Stimulated activated memory B cell treated with anti-CD40 and anti-IgM and Interleukin-4, amounts not matched to agents 10 μg/mL and 1 μg/mL and 100 μg/mL, for 72 hours (primary cell): ENCODE data around the gene RHBDL3.

Source experiments
- ATAC-seq: fragments of 150-1000 bp; cut with Tn5 transposase; 2 replicates; pipeline ENCODE4 v1.10.0; 2021
- H3K27ac Mint-ChIP-seq: one replicate; pipeline ENCODE4 v1.8.0; 2022; ENCODE audit warnings: mild to moderate bottlenecking, mixed read lengths
- H3K27me3 Mint-ChIP-seq: one replicate; pipeline ENCODE4 v1.8.0; 2022; ENCODE audit warnings: mixed read lengths
- H3K36me3 Mint-ChIP-seq: one replicate; pipeline ENCODE4 v1.8.0; 2022; ENCODE audit warnings: mixed read lengths
- H3K4me1 Mint-ChIP-seq: one replicate; pipeline ENCODE4 v1.8.0; 2022; ENCODE audit warnings: mixed read lengths
- H3K4me3 Mint-ChIP-seq: one replicate; pipeline ENCODE4 v1.8.0; 2022; ENCODE audit warnings: mild to moderate bottlenecking, moderate library complexity, mixed read lengths
- H3K9me3 Mint-ChIP-seq: one replicate; pipeline ENCODE4 v1.8.0; 2022; ENCODE audit warnings: mixed read lengths

RHBDL3 gene, protein sequence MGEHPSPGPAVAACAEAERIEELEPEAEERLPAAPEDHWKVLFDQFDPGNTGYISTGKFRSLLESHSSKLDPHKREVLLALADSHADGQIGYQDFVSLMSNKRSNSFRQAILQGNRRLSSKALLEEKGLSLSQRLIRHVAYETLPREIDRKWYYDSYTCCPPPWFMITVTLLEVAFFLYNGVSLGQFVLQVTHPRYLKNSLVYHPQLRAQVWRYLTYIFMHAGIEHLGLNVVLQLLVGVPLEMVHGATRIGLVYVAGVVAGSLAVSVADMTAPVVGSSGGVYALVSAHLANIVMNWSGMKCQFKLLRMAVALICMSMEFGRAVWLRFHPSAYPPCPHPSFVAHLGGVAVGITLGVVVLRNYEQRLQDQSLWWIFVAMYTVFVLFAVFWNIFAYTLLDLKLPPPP

DNA sequence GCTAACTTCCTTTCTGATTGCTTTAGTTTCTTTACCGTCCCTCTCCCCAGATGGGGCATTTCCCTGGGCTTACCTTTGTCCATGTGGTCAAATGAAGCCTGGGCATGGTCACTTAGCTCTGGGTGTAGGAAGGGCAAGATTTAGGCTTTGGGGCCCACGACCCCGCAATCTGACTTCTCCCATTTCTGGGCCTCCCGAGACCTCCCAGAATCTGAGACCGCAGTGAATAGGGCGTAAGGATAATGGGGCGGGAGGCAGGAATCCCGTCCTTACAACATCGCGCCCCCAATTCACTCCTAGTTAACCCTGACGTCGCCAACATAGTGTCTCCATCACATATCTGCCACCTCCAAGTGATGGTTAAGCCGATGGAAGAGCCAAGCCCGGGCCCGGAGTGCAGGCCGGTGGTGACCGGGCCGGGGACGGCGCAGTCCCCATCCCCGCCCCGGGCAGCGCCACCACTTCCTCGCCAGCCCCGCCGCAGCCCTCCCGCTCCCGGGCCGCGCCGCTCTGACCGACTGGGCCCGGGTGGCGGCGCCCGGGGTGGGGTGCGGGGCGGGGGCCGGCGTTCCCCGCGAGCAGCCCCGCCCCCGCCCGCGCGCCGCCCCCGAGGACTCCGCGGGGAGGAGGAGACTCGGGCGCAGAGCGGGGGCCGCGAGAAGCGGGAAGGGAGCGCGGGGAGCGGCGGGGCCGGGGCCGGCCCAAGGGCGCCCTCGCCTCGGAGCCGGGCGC is at the start of gene RHBDL3:
Gene RHBDL3, plus strand, starts transcription at position 641 of the 732 bp plus-strand sequence. CDS start 358 bp downstream, outside the sequence.
- peaks cover 21% of the 10 kb centered on the region for H3K4me1 Mint-ChIP-seq
- H3K9me3 Mint-ChIP-seq: no peaks in the 10 kb centered on the region
- H3K27me3 Mint-ChIP-seq: peaks cover 73% of the 10 kb centered on the region
- ATAC-seq: no peak
- H3K4me3 Mint-ChIP-seq: peak within 1 kb of the TSS; percentile 70
- no peaks in the 10 kb centered on the region for H3K36me3 Mint-ChIP-seq
- peak within 1 kb of the TSS; percentile 12 for H3K27ac Mint-ChIP-seq

DNA sequence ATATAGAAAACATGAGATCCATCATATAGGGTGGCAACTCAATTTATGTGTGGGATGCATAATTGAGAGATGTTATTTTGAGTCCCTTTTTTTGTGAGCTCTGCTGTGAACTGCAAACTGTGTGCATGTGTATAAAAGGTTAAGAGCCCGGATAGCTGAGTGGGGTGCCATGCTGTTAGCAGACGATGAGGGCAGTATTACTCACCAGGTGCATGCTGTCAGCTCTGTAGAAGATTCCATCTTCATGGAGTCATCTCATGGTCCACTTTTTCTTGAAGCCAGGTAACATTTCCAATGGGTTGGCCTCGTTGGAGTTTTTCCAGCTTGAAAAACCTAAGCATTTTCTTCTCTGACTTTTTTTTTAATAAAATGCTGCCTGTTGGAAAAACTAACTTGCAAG is 43.0 kb upstream of the RHBDL3 start:
- H3K4me3 Mint-ChIP-seq: no peak overlapping the region
- no peaks in the 10 kb centered on the region for H3K9me3 Mint-ChIP-seq
- ATAC-seq: no peak
- no peaks in the 10 kb centered on the region for H3K36me3 Mint-ChIP-seq
- H3K4me1 Mint-ChIP-seq: peaks cover 38% of the 10 kb centered on the region
- H3K27me3 Mint-ChIP-seq: no peaks in the 10 kb centered on the region
- H3K27ac Mint-ChIP-seq: no peak overlapping the region

DNA sequence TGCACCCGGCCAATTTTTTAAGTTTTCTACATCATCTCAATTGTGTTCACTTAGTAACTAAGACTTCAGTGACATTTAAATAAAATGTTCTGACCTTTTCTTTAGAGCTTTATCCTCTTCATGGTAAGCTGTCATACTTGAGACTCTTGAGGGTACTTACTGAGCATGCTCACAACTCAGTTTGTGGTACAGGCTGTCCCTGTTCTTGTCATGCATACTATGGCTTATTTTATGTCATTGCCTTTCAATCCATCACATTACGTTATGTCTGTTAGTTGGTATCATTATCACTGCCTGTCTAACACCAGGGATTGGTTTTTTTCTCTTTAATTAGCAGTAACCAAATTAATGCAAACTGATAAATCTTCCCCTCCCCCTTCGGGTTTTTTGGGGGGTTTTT is 41.9 kb upstream of the RHBDL3 start:
- H3K9me3 Mint-ChIP-seq: no peaks in the 10 kb centered on the region
- H3K36me3 Mint-ChIP-seq: no peaks in the 10 kb centered on the region
- peak overlapping the region; percentile 62 for H3K27ac Mint-ChIP-seq
- H3K4me1 Mint-ChIP-seq: peaks cover 36% of the 10 kb centered on the region
- no peaks in the 10 kb centered on the region for H3K27me3 Mint-ChIP-seq
- ATAC-seq: peak; percentile 61
- H3K4me3 Mint-ChIP-seq: no peak overlapping the region

DNA sequence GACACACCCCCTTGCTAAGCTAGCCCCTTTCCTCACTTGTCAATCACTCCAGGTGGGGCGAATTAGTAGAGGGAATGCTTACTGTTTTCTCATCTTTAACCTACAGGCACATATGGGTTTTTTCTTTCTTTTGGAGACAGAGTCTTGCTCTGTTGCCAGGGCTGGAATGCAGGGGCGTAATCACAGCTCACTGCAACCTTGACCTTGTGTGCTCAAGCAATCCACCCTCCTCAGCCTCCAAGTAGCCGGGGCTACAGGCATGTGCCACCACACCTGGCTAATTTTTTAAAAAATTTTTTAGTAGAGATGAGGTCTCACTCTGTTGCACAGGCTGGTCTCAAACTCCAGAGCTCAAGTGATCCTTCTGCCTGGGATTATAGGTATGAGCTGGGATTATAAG is 38.7 kb upstream of the RHBDL3 start:
- ATAC-seq: no peak
- no peaks in the 10 kb centered on the region for H3K36me3 Mint-ChIP-seq
- peaks cover 8% of the 10 kb centered on the region for H3K4me1 Mint-ChIP-seq
- H3K27me3 Mint-ChIP-seq: no peaks in the 10 kb centered on the region
- no peaks in the 10 kb centered on the region for H3K9me3 Mint-ChIP-seq
- H3K27ac Mint-ChIP-seq: no peak overlapping the region
- H3K4me3 Mint-ChIP-seq: no peak overlapping the region

DNA sequence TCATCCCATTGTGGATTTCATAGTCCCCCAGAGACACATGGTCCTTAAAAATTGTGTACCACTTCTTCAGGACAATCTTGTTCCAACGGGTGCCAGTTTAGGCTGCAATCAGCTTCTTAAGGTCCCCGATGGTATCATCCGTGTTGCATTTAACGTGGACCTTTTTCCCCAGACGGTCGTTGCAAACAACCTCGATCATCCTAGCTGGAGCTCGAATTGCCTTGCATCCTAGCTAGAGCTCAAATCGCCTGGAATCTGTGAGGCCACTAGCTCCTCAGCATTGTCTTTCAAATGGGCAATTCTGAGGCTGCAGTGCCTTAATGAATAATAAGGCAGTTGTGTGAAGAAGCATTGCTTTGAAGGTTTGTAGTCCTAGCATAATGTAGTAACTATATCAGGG is 37.7 kb upstream of the RHBDL3 start:
- H3K36me3 Mint-ChIP-seq: no peaks in the 10 kb centered on the region
- peaks cover 8% of the 10 kb centered on the region for H3K4me1 Mint-ChIP-seq
- no peak overlapping the region for H3K4me3 Mint-ChIP-seq
- ATAC-seq: no peak
- no peaks in the 10 kb centered on the region for H3K27me3 Mint-ChIP-seq
- H3K9me3 Mint-ChIP-seq: no peaks in the 10 kb centered on the region
- H3K27ac Mint-ChIP-seq: no peak overlapping the region

DNA sequence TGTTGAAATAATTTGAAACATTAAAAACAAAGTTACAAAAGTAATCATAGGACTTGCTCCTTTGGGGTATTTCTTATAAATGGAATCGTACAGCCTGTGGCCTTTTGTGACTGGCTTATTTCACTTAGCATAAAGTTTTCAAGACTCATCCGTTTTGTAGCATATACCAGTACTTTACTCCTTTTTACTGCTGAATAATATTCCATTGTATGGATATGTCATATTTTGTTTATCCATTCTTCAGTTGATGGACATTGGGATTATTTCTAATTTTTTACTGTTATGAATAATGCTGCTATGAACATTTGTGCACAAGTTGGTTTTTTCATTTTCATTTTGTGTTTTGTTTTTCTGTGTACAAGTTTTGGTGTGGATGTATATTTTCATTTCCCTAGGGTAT is 30.0 kb upstream of the RHBDL3 start:
- no peaks in the 10 kb centered on the region for H3K4me1 Mint-ChIP-seq
- no peak overlapping the region for H3K27ac Mint-ChIP-seq
- no peaks in the 10 kb centered on the region for H3K27me3 Mint-ChIP-seq

DNA sequence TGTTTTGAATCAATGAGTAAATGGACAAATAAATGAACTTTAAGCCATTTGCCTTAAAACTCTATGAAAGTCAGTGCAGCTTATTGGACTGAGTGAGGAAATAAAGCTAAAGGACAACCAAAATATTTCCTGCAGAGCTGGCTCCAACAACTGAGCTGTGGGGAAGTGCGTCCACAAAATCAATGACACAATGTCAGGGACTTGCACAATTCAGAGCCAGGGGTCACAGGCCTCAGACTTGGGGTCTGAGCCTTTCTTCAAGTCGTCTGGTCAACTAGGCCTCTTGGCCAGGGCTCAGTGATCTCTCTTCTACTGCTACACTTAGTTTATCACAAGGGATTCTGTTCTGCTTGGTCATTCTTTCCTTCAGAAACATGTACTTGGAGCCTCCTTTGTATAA is 26.2 kb upstream of the RHBDL3 start:
- Mint-ChIP-seq H3K9me3 (no peaks in the 10 kb centered on the region), H3K27me3 (no peaks in the 10 kb centered on the region), H3K27ac (no peak overlapping the region), H3K36me3 (no peaks in the 10 kb centered on the region), H3K4me1 (no peaks in the 10 kb centered on the region), H3K4me3 (no peak overlapping the region)
- no peak for ATAC-seq

More for the DNA sequence above, 30.0 kb upstream of the RHBDL3 start:
- no peaks in the 10 kb centered on the region for H3K36me3 Mint-ChIP-seq
- H3K4me3 Mint-ChIP-seq: no peak overlapping the region
- no peaks in the 10 kb centered on the region for H3K9me3 Mint-ChIP-seq
- ATAC-seq: no peak

DNA sequence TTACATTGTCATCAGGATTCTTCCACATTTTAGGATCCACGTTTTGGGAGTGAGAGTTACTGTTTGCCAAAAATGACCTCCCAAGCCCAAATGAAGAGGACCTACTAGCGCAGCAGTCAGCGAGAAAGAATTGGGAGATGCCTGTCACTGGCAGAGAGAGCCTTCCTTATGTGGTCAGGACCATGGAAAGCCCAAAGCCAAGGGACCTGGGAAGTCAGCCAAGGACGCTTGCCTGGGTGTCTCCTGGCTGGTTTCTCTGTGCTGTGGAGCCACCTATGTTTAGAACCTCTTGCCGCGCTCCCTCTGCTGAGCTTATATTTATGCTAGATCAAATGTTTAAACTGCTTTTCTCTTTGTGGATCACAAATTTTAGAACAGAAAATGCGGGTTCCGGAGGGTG is 24.9 kb upstream of the RHBDL3 start:
- H3K36me3 Mint-ChIP-seq: no peaks in the 10 kb centered on the region
- H3K4me3 Mint-ChIP-seq: no peak overlapping the region
- no peak overlapping the region for H3K27ac Mint-ChIP-seq
- no peaks in the 10 kb centered on the region for H3K9me3 Mint-ChIP-seq
- no peaks in the 10 kb centered on the region for H3K27me3 Mint-ChIP-seq
- no peak for ATAC-seq
- no peaks in the 10 kb centered on the region for H3K4me1 Mint-ChIP-seq

DNA sequence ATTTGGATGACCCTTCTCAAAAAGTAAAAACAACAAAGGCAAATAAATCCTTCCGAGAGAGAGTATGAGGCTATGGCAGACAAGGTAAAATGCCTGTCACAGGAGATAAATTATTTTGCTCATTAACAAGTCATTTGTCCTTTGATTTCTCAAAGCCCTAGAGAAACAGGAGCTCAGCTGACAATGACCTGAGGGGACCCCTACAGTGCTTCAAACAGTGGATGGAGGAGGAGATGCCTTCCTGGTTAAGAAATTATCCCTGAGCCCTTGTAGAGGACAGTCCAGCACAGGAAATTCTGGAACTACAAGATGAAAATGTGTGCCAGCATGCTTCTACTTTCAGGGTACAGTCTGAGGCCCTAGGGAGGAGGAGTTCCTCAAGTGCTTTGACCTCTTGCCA is 24.0 kb upstream of the RHBDL3 start:
- no peak overlapping the region for H3K27ac Mint-ChIP-seq
- no peaks in the 10 kb centered on the region for H3K4me1 Mint-ChIP-seq
- no peaks in the 10 kb centered on the region for H3K36me3 Mint-ChIP-seq
- H3K9me3 Mint-ChIP-seq: no peaks in the 10 kb centered on the region
- no peaks in the 10 kb centered on the region for H3K27me3 Mint-ChIP-seq
- ATAC-seq: no peak
- no peak overlapping the region for H3K4me3 Mint-ChIP-seq

DNA sequence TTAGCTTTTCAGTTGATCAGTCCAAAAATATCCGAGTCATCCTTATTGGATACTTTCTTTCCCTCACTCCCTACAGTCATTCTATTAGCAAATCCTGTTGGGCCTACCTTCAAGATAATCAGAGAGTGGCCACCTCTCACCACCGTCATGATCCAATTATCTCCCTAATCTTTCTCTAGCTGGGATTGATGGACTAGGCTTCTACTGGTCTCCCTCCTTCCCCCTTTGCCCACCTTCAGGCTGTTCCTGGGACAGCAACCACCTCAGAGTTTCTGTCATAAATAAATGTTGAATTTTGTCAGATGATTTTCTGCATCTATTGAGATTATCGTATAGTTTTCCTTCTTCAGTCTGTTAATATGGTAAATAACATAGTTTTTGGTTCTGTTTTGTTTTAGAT is 16.2 kb upstream of the RHBDL3 start:
- ATAC-seq: no peak
- no peak overlapping the region for H3K4me3 Mint-ChIP-seq
- H3K4me1 Mint-ChIP-seq: no peaks in the 10 kb centered on the region
- H3K27ac Mint-ChIP-seq: no peak overlapping the region
- no peaks in the 10 kb centered on the region for H3K36me3 Mint-ChIP-seq
- no peaks in the 10 kb centered on the region for H3K9me3 Mint-ChIP-seq
- no peaks in the 10 kb centered on the region for H3K27me3 Mint-ChIP-seq

DNA sequence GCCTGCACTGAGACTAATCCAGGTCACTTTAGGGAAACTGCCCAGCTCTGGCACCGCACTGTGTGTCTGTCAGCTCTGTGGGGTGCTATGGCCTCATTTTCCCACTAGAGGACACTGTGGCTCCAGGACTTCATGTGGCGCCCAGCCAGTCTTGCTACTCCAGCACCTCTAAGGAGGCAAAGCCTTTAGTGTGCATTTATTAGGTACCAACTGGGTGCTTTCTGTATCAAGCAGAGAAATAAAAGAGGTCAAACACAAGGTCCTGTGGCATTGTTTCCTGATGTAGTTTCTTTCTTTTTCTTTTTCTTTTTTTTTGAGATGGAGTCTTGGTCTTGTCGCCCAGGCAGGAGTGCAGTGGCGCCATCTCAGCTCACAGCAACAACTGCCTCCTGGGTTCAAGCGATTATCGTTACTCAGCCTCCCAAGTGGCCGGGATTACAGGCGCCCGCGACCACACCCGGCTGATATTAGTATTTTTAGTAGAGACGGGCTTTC is 12.5 kb upstream of the RHBDL3 start:
- Mint-ChIP-seq H3K36me3 (no peaks in the 10 kb centered on the region), H3K27me3 (peaks cover 17% of the 10 kb centered on the region)

DNA sequence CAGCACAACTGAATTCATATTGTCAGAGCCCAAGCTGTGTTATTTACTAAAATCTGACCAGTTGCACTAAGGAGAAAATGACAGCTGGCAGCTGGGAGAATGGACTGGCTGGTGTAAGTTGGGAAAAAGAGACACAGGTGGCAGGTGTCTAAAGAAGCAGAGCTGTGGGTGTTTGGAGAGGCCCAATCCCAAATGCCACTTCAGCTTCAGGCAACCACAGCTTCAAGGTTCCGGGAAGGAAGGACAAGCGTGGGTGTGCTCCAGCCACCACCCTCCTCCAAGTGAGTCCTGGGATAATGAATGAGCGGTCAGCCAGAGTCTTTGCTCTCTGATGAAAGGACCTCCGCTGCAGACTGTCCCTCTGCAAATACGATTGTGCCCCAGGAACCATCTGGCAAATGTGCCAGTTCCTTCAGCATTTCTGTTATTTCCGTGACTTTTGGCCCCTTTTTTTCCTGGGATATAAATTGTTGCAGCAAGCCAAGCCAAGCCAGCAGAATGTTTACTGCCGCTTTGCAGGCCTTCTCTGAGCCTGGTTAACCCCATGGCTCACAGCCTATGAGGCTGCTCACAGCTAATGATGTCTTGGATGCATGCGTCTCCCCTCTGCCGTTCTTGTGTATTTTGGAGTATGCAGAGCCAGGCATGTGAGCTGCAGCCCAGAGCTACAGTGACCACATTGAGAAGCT is 9.5 kb upstream of the RHBDL3 start:
- no peaks in the 10 kb centered on the region for H3K4me1 Mint-ChIP-seq
- ATAC-seq: no peak

More for the DNA sequence above, 12.5 kb upstream of the RHBDL3 start:
- H3K4me3 Mint-ChIP-seq: no peak overlapping the region
- no peak overlapping the region for H3K27ac Mint-ChIP-seq
- H3K9me3 Mint-ChIP-seq: no peaks in the 10 kb centered on the region
- peak; percentile 86 for ATAC-seq
- no peaks in the 10 kb centered on the region for H3K4me1 Mint-ChIP-seq

DNA sequence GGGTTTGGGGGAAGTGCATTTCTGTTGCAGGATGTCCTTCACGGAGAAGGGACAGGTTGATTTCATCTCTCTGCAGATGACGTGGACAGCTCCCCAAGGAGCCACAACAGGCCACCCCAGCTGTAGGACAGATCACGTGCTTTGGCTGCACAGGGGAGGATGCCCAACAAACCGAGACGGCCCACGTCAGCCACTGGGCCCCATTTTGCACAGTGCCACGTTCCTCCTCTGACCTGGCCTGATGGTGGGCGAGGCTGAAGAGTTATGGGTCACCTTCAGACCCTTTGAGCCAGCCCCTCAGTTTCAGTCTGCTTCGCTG is 9.0 kb upstream of the RHBDL3 start:
- Mint-ChIP-seq H3K27me3 (peaks cover 37% of the 10 kb centered on the region), H3K27ac (no peak overlapping the region), H3K4me1 (no peaks in the 10 kb centered on the region), H3K4me3 (no peak overlapping the region), H3K9me3 (no peaks in the 10 kb centered on the region), H3K36me3 (no peaks in the 10 kb centered on the region)
- ATAC-seq: peak; percentile 73

More for the DNA sequence above, 9.5 kb upstream of the RHBDL3 start:
- H3K27ac Mint-ChIP-seq: no peak overlapping the region
- H3K9me3 Mint-ChIP-seq: no peaks in the 10 kb centered on the region
- H3K27me3 Mint-ChIP-seq: peaks cover 37% of the 10 kb centered on the region
- no peak overlapping the region for H3K4me3 Mint-ChIP-seq
- H3K36me3 Mint-ChIP-seq: no peaks in the 10 kb centered on the region

DNA sequence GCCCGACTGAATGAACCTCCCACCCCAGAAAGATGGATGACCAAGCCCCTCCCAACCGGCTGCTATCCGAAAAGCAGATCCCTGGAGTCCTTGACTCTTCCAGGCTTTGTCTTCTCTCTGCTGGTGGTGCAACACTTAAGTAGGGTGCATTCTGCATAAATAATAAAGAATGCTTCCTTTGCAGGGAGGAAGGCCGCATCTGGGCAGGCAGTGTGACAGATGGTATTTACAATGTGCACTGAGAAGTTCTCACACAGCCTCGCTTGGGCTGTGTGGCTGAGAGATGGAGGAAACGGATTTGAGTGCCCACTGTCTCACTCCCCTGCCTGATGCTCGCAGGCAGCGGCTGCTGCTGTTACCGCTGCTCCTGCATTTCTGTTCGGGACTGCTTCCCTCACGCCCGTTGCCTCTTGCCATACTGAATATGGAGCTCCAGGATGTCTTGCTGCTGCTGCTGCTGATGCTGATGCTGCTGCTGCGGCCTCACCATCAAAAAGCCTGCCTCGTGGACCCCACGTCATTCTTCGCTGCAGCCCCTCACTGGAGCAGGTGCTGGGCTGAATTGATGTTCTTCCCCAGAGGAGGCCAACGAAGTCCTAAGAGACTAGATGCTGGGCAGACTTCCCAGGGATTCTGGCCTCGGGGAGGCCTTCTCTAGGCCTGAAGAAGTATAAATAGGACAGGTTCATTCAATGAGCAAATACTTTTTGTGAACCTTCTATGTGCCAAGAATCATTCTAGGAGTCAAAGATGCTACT is 7.1 kb upstream of the RHBDL3 start:
- no peaks in the 10 kb centered on the region for H3K4me1 Mint-ChIP-seq
- no peak for ATAC-seq
- H3K27ac Mint-ChIP-seq: no peak overlapping the region
- H3K36me3 Mint-ChIP-seq: no peaks in the 10 kb centered on the region
- H3K27me3 Mint-ChIP-seq: peaks cover 55% of the 10 kb centered on the region
- H3K4me3 Mint-ChIP-seq: no peak overlapping the region
- H3K9me3 Mint-ChIP-seq: no peaks in the 10 kb centered on the region

DNA sequence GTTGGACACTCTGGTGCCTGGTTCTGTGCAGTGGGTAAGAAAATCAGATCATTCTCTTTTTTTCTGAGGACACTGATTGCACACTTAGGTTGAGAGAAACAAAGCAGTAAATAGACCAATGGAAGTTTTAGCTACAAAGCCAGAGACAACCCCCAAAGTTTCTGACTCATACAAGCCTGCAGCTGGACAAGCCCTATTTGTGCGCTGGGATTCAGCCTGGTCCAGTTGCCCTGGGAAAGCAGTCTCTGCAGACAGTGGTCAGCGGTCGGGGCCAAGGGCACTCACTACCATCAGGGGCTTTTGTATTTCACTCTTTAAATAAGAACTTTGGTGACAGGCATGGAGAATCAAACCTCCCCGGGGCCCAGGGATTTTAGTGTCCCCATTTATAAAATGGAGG is 6.0 kb upstream of the RHBDL3 start:
- H3K4me3 Mint-ChIP-seq: no peak overlapping the region
- no peaks in the 10 kb centered on the region for H3K36me3 Mint-ChIP-seq
- no peaks in the 10 kb centered on the region for H3K4me1 Mint-ChIP-seq
- H3K27ac Mint-ChIP-seq: no peak overlapping the region
- peaks cover 65% of the 10 kb centered on the region for H3K27me3 Mint-ChIP-seq
- ATAC-seq: no peak
- H3K9me3 Mint-ChIP-seq: no peaks in the 10 kb centered on the region
